ENCODE measurements around the gene SESN3.

Gene SESN3

DNA sequence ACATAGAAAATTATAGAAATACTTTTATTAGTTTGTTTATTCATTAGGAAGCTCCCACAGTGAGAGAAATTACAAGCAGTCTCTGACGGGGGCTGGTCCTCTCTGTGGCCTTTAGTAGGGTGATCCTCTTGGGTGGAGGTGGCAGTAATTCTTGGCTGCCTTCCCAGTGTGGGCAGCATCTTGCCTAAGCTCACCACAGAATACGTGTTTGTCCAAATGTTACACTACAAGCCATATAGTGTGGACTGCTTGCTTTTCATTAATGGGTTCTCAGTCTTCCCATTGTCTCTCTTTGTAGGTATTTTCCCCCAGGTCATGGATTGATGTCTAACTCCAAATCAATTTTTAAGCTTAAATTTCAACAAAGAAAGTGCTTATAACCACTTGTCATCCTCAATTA is 98.0 kb downstream of the SESN3 start:
- no peak for TF ChIP-seq TEAD4 (IDR thresholded peaks at IDR 0.05)

- TF ChIP-seq TCF12 (IDR thresholded peaks at IDR 0.05; ENCODE audit: low read depth) (no peak), RAD21 (IDR thresholded peaks at IDR 0.05; ENCODE audit: low read depth) (no peak), FOXM1 (IDR thresholded peaks at IDR 0.05; ENCODE audit: borderline replicate concordance, low read depth) (no peak), CREB1 (IDR thresholded peaks at IDR 0.05; ENCODE audit: low read depth) (no peak), YY1 (IDR thresholded peaks at IDR 0.05; ENCODE audit: low read depth) (no peak), EGR1 (IDR thresholded peaks at IDR 0.05) (no peak), TAF1 (IDR thresholded peaks at IDR 0.05; ENCODE audit: low read depth) (no peak), CEBPB (IDR thresholded peaks at IDR 0.05) (no peak), EP300 (IDR thresholded peaks at IDR 0.05; ENCODE audit: borderline replicate concordance) (no peak), TEAD4 (IDR thresholded peaks at IDR 0.05) (no peak), USF1 (IDR thresholded peaks at IDR 0.05) (no peak), NFIC (IDR thresholded peaks at IDR 0.05) (no peak), ZBTB7A (IDR thresholded peaks at IDR 0.05; ENCODE audit: low read depth) (no peak)
- TF ChIP-seq, protein P1, sequence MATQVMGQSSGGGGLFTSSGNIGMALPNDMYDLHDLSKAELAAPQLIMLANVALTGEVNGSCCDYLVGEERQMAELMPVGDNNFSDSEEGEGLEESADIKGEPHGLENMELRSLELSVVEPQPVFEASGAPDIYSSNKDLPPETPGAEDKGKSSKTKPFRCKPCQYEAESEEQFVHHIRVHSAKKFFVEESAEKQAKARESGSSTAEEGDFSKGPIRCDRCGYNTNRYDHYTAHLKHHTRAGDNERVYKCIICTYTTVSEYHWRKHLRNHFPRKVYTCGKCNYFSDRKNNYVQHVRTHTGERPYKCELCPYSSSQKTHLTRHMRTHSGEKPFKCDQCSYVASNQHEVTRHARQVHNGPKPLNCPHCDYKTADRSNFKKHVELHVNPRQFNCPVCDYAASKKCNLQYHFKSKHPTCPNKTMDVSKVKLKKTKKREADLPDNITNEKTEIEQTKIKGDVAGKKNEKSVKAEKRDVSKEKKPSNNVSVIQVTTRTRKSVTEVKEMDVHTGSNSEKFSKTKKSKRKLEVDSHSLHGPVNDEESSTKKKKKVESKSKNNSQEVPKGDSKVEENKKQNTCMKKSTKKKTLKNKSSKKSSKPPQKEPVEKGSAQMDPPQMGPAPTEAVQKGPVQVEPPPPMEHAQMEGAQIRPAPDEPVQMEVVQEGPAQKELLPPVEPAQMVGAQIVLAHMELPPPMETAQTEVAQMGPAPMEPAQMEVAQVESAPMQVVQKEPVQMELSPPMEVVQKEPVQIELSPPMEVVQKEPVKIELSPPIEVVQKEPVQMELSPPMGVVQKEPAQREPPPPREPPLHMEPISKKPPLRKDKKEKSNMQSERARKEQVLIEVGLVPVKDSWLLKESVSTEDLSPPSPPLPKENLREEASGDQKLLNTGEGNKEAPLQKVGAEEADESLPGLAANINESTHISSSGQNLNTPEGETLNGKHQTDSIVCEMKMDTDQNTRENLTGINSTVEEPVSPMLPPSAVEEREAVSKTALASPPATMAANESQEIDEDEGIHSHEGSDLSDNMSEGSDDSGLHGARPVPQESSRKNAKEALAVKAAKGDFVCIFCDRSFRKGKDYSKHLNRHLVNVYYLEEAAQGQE (IDR thresholded peaks at IDR 0.05; ENCODE audit: low read depth), result no peak
- TF ChIP-seq, protein P2, sequence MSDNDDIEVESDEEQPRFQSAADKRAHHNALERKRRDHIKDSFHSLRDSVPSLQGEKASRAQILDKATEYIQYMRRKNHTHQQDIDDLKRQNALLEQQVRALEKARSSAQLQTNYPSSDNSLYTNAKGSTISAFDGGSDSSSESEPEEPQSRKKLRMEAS (IDR thresholded peaks at IDR 0.05), result no peak
Observed at GRCh38 chr11:95128602-95129001, 102.4 kb downstream of the SESN3 start.

- TF ChIP-seq RAD21 (IDR thresholded peaks at IDR 0.05; ENCODE audit: low read depth) (no peak), EP300 (IDR thresholded peaks at IDR 0.05; ENCODE audit: borderline replicate concordance) (no peak), CREB1 (IDR thresholded peaks at IDR 0.05; ENCODE audit: low read depth) (no peak), USF1 (IDR thresholded peaks at IDR 0.05) (no peak), ZBTB7A (IDR thresholded peaks at IDR 0.05; ENCODE audit: low read depth) (no peak), CEBPB (IDR thresholded peaks at IDR 0.05) (no peak), TCF12 (IDR thresholded peaks at IDR 0.05; ENCODE audit: low read depth) (no peak), TEAD4 (IDR thresholded peaks at IDR 0.05) (no peak)
- TF ChIP-seq, protein P2 (IDR thresholded peaks at IDR 0.05), result no peak
Observed at GRCh38 chr11:95123556-95123955, 107.4 kb downstream of the SESN3 start.

GRCh38 chr11:95121698-95122097 is 109.3 kb downstream of the SESN3 start:
- no peak for TF ChIP-seq EGR1 (IDR thresholded peaks at IDR 0.05)
- TF ChIP-seq CREB1 (IDR thresholded peaks at IDR 0.05; ENCODE audit: low read depth), result no peak
- TF ChIP-seq TAF1 (IDR thresholded peaks at IDR 0.05; ENCODE audit: low read depth), result no peak
- TF ChIP-seq, protein P1 (IDR thresholded peaks at IDR 0.05; ENCODE audit: low read depth), result no peak

GRCh38 chr11:95119361-95120060 is 111.5 kb downstream of the SESN3 start:
- TF ChIP-seq NFIC (IDR thresholded peaks at IDR 0.05) (no peak), USF1 (IDR thresholded peaks at IDR 0.05) (no peak), TAF1 (IDR thresholded peaks at IDR 0.05; ENCODE audit: low read depth) (no peak), YY1 (IDR thresholded peaks at IDR 0.05; ENCODE audit: low read depth) (no peak), EP300 (IDR thresholded peaks at IDR 0.05; ENCODE audit: borderline replicate concordance) (no peak), FOXM1 (IDR thresholded peaks at IDR 0.05; ENCODE audit: borderline replicate concordance, low read depth) (no peak), CEBPB (IDR thresholded peaks at IDR 0.05) (no peak), EGR1 (IDR thresholded peaks at IDR 0.05) (no peak)
- TF ChIP-seq, protein P1 (IDR thresholded peaks at IDR 0.05; ENCODE audit: low read depth), result no peak
- TF ChIP-seq, protein P2 (IDR thresholded peaks at IDR 0.05), result no peak

Measured in Ishikawa (cell line).